K562 (cell line): ENCODE results near the gene SPACA9. TPM values are rescaled to one million over a fixed set of nuclear protein-coding genes. Genes with fewer than 3 reads are reported as not detected.

Experiments
- AFF1 ChIP-seq, 2 experiments: fragments of 450-650 bp; IDR thresholded peaks; 2 replicates each; pipeline ENCODE4 v1.6.1; 2018; ENCODE audit warnings: mild to moderate bottlenecking in 2 of 2, low read depth in 1 of 2; ENCODE audit not compliant: partially characterized antibody in 2 of 2
- ID3 ChIP-seq, 2 experiments: fragments of 250-450 bp in 1 of 2; fragments of 450-650 bp in 1 of 2; sonication (Bioruptor Pico) in 1 of 2; IDR thresholded peaks; 2 replicates each; pipeline versions ENCODE4 v1.6.1 to v1.8.0; 2016 to 2021; ENCODE audit warnings: mild to moderate bottlenecking in 2 of 2, moderate library complexity in 2 of 2, missing compliant biosample characterization in 1 of 2, missing genetic modification characterization in 1 of 2
- NCOA1 ChIP-seq: fragments of 450-650 bp; IDR thresholded peaks from 2 replicates; pipeline ENCODE4 v1.6.1; 2016; ENCODE audit warnings: low read depth
- U2AF2 ChIP-seq: fragments of 200-400 bp; formaldehyde crosslinking; optimal IDR thresholded peaks from 2 replicates; pipeline ENCODE3; 2017; ENCODE audit warnings: low read depth, mild to moderate bottlenecking, low read length
- polyA plus RNA-seq, 8 experiments: library from polyadenylated mRNA; depleted of rRNA in 4 of 8; stranded (reverse) in 5 of 8; unstranded in 3 of 8; fragments of >200 nt; fragmentation: Nextera tagmentation in 2 of 8; fragmentation: Illumina TruSeq in 1 of 8; extraction: Ambion mirVana in 2 of 8; extraction: Trizol in 1 of 8; gene quantifications; 2 replicates each; pipeline versions ENCODE4 v1.2.1 to v1.2.3, GENCODE V29; 2011 to 2014; ENCODE audit warnings: inconsistent platforms in 1 of 8, missing spikeins in 1 of 8
- total RNA-seq, 7 experiments: library from RNA; depleted of rRNA in 6 of 7; stranded (reverse); fragments of >200 nt in 6 of 7; fragmentation: Illumina TruSeq in 2 of 7; extraction: Trizol in 2 of 7; gene quantifications; 2 replicates each; pipeline versions ENCODE4 v1.2.1 to v1.2.3, GENCODE V29; 2011 to 2021; ENCODE audit warnings: low replicate concordance in 1 of 7

SPACA9 gene
- total and polyA plus RNA-seq, 9 of the 15 experiments (the other 6 are each of a cell fraction or from before 2014, with no cell fraction given): 0.06 to 0.51 (median 0.36) TPM

- TF ChIP-seq ID3 (CRISPR knock-in tag; IDR thresholded peaks at IDR 0.05) (no peak), ID3 (tag; IDR thresholded peaks at IDR 0.05) (no peak), AFF1 (IDR thresholded peaks at IDR 0.05; ENCODE audit: low read depth in 1 of 2, partially characterized antibody in 2 of 2) (no peak), NCOA1 (no peak), U2AF2 (no peak)
These were observed 639 bp upstream of the SPACA9 start, which contains the start of gene AK8 (continued) for GRCh38 chr9:132877824-132878694.
